Measurements from ENCODE around the gene DENND4B.

The DENND4B gene

DNA sequence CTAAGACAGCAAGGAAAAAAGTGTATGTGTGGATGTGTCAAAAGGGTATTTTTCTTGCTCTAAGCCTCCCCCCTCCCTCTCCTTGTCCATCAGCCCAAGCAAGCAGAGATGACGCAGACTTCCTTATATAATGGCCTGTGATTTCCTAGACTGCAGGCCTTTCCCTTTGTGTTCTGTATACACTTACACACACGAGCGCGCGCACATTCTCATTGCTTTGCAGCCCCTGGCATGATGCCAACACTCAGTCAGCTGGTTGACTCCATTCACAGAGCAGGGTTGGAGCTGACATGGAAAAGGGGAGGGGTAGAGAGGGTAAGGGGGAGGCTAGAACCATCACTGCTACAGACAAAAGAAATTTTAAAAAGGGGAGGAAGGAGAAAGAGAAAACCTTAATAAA is 65.6 kb downstream of the DENND4B start:
- peak; percentile 100 for DNase-seq

DNA sequence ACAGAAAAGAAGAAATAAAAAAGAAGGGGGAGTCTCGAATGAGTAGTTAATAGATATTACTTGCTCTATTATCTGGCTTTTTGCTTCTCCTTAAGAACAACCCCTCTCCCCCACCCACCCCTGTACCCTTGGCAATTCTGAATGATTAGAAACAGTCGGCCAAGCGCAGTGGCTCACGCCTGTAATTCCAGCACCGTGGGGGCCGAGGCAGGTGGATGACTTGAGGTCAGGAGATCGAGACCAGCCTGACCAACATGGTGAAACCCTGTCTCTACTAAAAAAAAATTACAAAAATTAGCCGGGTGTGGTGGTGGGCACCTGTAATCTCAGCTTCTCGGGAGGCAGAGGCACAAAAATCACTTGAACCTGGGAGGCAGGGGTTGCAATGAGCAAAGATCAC is 66.5 kb downstream of the DENND4B start:
- DNase-seq: no peak

Measured in NCI-H1105 (cell line).